Measurements from ENCODE around the gene RFX1.

DNA sequence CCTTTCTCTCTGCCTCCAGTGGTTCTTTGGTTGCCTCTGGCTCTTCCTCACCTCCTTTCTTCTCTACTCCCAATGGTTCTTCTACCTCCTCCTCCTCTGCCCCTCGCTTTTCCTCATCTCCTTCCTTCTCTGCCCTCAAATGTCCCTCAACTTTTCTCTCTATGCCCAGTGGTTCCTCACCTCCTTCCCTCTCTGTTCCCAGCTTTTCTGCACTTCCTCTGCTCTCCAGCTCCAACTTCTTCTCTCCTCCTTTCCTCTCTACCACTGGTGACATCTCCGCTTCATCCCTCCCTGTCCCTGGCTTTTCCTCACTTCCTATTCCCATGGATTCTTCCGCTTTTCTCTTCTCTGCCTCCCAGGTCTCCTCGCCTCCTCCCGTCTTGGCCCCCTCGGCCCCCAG lies 48.0 kb upstream of the RFX1 start:
- TF ChIP-seq GATA2 (IDR thresholded peaks at IDR 0.05; ENCODE audit: low read depth, low read length) (no peak), GATA3 (IDR thresholded peaks at IDR 0.05; ENCODE audit: low read depth, low read length) (no peak)
